ENCODE measurements around the gene PGAP6.
"Not testable (repeated sequence)": the region's sequence is repeated elsewhere in the genome, so short reads cannot be mapped to it uniquely, and the experiment has no call there.

The PGAP6 gene

GRCh38 chr16:348495-348894 is 33.3 kb downstream of the PGAP6 start:
- not testable (repeated sequence) for DNase-seq

- no peak for DNase-seq
Observed at GRCh38 chr16:347203-347602, 34.6 kb downstream of the PGAP6 start.

GRCh38 chr16:346587-346986 is 35.2 kb downstream of the PGAP6 start:
- no peak for DNase-seq

GRCh38 chr16:345772-346171 is 36.0 kb downstream of the PGAP6 start:
- no peak for DNase-seq

GRCh38 chr16:342455-343213 is 39.1 kb downstream of the PGAP6 start:
- no peak for DNase-seq

- DNase-seq, result not testable (repeated sequence)
Observed at GRCh38 chr16:341974-342336, 39.8 kb downstream of the PGAP6 start.

GRCh38 chr16:341095-341973 is 40.4 kb downstream of the PGAP6 start:
- not testable (repeated sequence) for DNase-seq

GRCh38 chr16:340370-341091 is 41.2 kb downstream of the PGAP6 start:
- no peak for DNase-seq

GRCh38 chr16:339680-340079 is 42.1 kb downstream of the PGAP6 start:
- no peak for DNase-seq

- DNase-seq, result no peak
Observed at GRCh38 chr16:337975-338575, 43.7 kb downstream of the PGAP6 start.

- no peak for DNase-seq
Observed at GRCh38 chr16:337437-337836, 44.3 kb downstream of the PGAP6 start.

GRCh38 chr16:336269-336668 is 45.5 kb downstream of the PGAP6 start:
- no peak for DNase-seq

- not testable (repeated sequence) for DNase-seq
Observed at GRCh38 chr16:334861-335632, 46.7 kb downstream of the PGAP6 start.

- not testable (repeated sequence) for DNase-seq
Observed at GRCh38 chr16:334164-334832, 47.5 kb downstream of the PGAP6 start.

GRCh38 chr16:333406-334094 is 48.2 kb downstream of the PGAP6 start:
- no peak for DNase-seq

GRCh38 chr16:331181-331814 is 50.5 kb downstream of the PGAP6 start:
- not testable (repeated sequence) for DNase-seq

- no peak for DNase-seq
Observed at GRCh38 chr16:330741-331140, 51.0 kb downstream of the PGAP6 start.

GRCh38 chr16:325375-326145 is 56.2 kb downstream of the PGAP6 start:
- DNase-seq, result no peak
